Stimulated activated CD4-positive, alpha-beta T cell treated with anti-CD3 and anti-CD28 coated beads, TNF-alpha, amount 100 ng/mL, for 4 hours (primary cell): Measurements from ENCODE around the gene UBR2.
"Not testable (repeated sequence)": the region's sequence is repeated elsewhere in the genome, so short reads cannot be mapped to it uniquely, and the experiment has no call there.

ENCODE experiments used
- DNase-seq, 3 experiments: peaks; one replicate each; pipeline ENCODE4 v3.0.0-alpha.2; 2020; ENCODE audit warnings: low read depth in 3 of 3

UBR2 gene

GRCh38 chr6:42618686-42619085, 54.9 kb downstream of the UBR2 start:
- DNase-seq: no peak

- no peak for DNase-seq
These were observed 56.1 kb downstream of the UBR2 start for GRCh38 chr6:42619963-42620362.

- DNase-seq: no peak
These were observed 60.8 kb downstream of the UBR2 start for GRCh38 chr6:42624601-42625000.

GRCh38 chr6:42627044-42627443, 63.2 kb downstream of the UBR2 start:
- no peak for DNase-seq

- no peak for DNase-seq
These were observed 63.8 kb downstream of the UBR2 start for GRCh38 chr6:42627674-42628073.

GRCh38 chr6:42628604-42629003, 64.8 kb downstream of the UBR2 start:
- DNase-seq: no peak

GRCh38 chr6:42629845-42630244, 66.0 kb downstream of the UBR2 start:
- DNase-seq: no peak

- no peak for DNase-seq
These were observed 73.9 kb downstream of the UBR2 start for GRCh38 chr6:42637681-42638080.

- DNase-seq: no peak
These were observed 79.0 kb downstream of the UBR2 start for GRCh38 chr6:42642794-42643193.

- DNase-seq: no peak
These were observed 80.4 kb downstream of the UBR2 start for GRCh38 chr6:42644211-42644610.

- no peak for DNase-seq
These were observed 88.4 kb downstream of the UBR2 start for GRCh38 chr6:42652024-42652746.

GRCh38 chr6:42653851-42654250, 90.0 kb downstream of the UBR2 start:
- no peak for DNase-seq

- DNase-seq: no peak
These were observed 96.0 kb downstream of the UBR2 start for GRCh38 chr6:42659806-42660205.

- DNase-seq: peak; percentile 67 to 80 (median 71)
These were observed 97.8 kb downstream of the UBR2 start for GRCh38 chr6:42661540-42662153.

- no peak for DNase-seq
These were observed 100.9 kb downstream of the UBR2 start for GRCh38 chr6:42664718-42665117.

GRCh38 chr6:42674368-42674767, 110.5 kb downstream of the UBR2 start:
- DNase-seq: not testable (repeated sequence)

GRCh38 chr6:42674780-42675179, 111.0 kb downstream of the UBR2 start:
- no peak for DNase-seq

GRCh38 chr6:42679358-42679757, 115.5 kb downstream of the UBR2 start:
- DNase-seq: no peak

- no peak for DNase-seq
These were observed 124.5 kb downstream of the UBR2 start for GRCh38 chr6:42688281-42688680.

GRCh38 chr6:42689371-42689770, 125.5 kb downstream of the UBR2 start:
- DNase-seq: no peak

GRCh38 chr6:42690151-42690702, 126.4 kb downstream of the UBR2 start:
- no peak for DNase-seq

GRCh38 chr6:42690872-42691271, 127.0 kb downstream of the UBR2 start:
- no peak for DNase-seq
